Right ventricle myocardium superior (tissue), 1 donor: ENCODE results near the gene ACOT11. TPM values are rescaled to one million over a fixed set of nuclear protein-coding genes. Genes with fewer than 3 reads are reported as not detected.

Experiments
- ATAC-seq: fragments of 200-7000 bp; cut with Tn5 transposase; one replicate; pipeline ENCODE4 v1.9.1; 2020; ENCODE audit warnings: mild to moderate bottlenecking; ENCODE audit not compliant: poor library complexity
- DNase-seq: peaks from one replicate; pipeline ENCODE4 v3.0.0-alpha.2; 2020
- intact Hi-C: fragments of 100-400 bp; cut with DNase I; formaldehyde crosslinking; loops from one replicate; pipeline ENCODE4 v1.11.2; 2022
- total RNA-seq: library from RNA; stranded (reverse); fragmentation: NEBNext Ultra II Directional; extraction: Animal tissue kit (Norgen Biotek cat#: 25700); gene quantifications from one replicate; pipeline ENCODE4 v1.2.1, GENCODE V29; 2021
- donor health status: DM: no; HTN: yes; CAD: no; lungs with severe emphysema.

ACOT11 gene
- total RNA-seq, 1 donor from 2014 or later: 38.5 TPM

DNA sequence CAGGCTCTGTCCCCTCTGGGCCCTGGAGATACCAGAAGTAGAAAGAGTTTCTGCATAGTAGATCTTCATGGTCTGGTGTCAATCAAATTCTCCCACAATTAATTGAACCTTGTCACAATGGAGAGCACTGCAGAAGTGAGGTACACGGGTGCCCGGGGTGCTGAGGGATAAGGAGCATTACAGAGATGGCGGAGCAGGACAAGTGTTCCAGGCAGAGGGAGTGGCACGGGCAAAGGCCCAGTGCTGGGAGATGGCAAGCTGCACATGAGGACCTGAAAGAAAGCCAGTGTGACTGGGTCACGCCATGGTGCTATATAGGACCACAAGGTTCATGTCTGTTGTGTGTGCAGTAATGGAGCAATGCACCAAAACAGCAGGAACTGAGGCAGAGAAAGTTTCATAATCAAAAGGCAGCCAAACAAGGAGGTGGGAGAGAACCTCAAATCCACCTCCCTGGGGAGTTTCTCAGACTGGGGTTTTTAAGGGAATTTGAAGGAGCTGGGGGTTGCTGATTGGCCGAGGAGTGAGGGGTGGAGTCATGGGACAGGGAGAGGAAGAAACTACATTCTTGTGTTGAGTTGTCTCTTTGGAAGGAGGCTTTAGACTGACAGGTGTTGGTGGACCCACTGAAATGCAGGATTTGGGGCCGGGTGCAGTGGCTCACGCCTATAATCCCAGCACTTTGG lies 27.7 kb downstream of the ACOT11 start:
- intact Hi-C loops: no loop called here
- ATAC-seq (no peak), DNase-seq (no peak)

DNA sequence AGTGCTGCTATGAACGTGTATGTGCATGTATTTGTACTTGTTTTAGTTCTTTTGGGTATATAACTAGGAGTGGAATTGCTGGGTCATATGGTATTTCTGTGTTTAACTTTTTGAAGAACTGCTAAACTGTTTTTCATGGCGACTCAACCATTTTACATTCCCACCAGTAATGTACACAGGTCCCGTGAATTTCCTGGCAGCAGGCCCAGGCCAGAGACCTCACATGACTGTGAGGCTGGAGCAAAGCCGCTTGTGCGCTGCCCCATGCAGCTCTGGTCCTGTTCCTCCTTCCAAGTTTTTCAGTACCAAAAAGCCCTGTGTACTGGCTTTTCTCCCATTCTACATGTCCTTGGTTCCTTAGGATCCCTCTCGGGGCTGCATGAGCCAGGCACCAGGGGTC lies 29.6 kb downstream of the ACOT11 start:
- intact Hi-C loops: no loop called here
- DNase-seq: peak; percentile 92
- ATAC-seq: peak; percentile 51

GRCh38 chr1:54579337-54579781 lies 31.3 kb downstream of the ACOT11 start:
- DNase-seq: no peak
- intact Hi-C loops: no loop called here
- no peak for ATAC-seq

DNA sequence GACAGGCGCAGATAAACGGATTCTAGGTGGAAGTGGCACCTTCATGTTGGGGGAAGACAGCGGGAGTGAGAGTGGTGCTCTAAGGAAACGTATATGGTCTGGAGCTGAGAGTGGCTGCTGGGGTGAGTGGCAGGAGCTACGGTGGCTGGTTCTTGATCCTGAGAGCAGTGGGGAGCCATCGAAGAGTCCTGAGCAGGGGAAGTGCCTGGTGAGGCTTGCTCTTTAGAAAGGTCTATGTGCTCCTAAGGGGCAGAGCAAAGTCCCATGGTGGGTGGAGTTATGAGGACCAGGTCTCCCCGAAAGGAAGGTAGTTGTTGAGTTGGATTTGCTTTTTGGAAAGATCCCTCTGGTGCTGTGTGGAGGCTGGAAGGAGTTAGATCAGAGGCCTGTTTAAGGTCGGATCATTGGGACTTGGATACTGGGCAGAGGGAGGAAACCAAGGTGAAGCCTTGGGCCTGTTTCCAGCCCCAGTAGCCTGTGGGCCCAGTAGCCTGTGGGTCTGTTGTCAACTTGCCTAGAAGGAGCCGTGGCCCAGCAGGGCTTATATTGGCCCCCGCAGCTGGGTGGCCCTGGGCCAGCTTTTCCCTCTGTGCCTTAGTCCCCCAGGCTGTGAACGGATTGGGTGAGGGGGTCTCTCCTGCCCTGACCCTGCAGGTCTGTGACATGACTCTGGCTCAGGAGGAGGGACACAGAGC lies 33.0 kb downstream of the ACOT11 start:
- DNase-seq (no peak), ATAC-seq (no peak)
- intact Hi-C loops: loop anchor here (5.0 kb wide), 1 partner anchor 34 kb away; the partner anchor contains the start of gene ACOT11

- intact Hi-C loops: loop anchor here (5.0 kb wide), 1 partner anchor 34 kb away; the partner anchor contains the start of gene ACOT11
- ATAC-seq (peak; percentile 78), DNase-seq (peak; percentile 94)
These were observed 33.6 kb downstream of the ACOT11 start for GRCh38 chr1:54581621-54582035.

GRCh38 chr1:54582566-54583306 lies 34.7 kb downstream of the ACOT11 start:
- intact Hi-C loops: loop anchor here (5.0 kb wide), 1 partner anchor 35 kb away; the partner anchor contains the start of gene ACOT11
- DNase-seq (no peak), ATAC-seq (no peak)

- no peak for ATAC-seq
- intact Hi-C loops: loop anchor here (5.0 kb wide), 1 partner anchor 36 kb away; the partner anchor contains the start of gene ACOT11
- no peak for DNase-seq
These were observed 35.3 kb downstream of the ACOT11 start for GRCh38 chr1:54583307-54583686.

DNA sequence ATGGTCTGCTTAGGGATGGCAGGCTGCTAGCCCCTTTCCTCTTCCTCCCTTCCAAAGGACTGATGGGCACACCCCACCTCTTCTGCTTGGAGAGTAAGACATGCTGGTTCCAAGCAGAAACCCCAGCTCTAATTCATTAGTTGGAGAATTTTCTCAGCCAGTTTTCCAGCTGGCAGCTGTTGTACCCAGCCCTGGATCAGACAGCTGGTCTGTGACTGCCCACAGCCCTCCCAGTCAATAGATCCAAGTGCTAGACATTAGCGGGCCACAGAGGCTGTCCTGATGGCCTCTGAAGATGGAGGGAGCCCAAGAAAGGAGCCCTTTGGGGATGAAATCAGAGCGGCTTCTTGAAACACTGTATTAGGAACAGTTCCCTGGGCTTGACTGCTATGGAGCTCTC lies 35.8 kb downstream of the ACOT11 start:
- DNase-seq: no peak
- ATAC-seq: no peak
- intact Hi-C loops: loop anchor here (5.0 kb wide), 1 partner anchor 37 kb away; the partner anchor contains the start of gene ACOT11

DNA sequence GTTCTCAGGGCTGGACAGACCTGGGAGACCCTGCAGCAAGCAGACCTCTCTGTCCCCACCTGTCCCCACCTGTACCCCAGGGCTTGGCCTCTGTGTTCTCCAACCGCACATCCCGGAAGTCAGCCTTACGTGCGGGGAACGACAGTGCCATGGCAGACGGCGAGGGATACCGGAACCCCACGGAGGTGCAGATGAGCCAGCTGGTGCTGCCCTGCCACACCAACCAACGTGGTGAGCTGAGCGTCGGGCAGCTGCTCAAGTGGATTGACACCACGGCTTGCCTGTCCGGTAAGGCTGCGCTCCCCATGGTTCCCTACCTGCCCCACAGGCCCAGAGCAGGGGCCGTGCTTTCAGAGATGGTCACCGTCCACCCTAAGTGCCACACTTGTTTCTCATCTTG lies 36.5 kb downstream of the ACOT11 start:
- ATAC-seq (no peak), DNase-seq (no peak)
- intact Hi-C loops: loop anchor here (5.0 kb wide), 1 partner anchor 37 kb away; the partner anchor contains the start of gene ACOT11

DNA sequence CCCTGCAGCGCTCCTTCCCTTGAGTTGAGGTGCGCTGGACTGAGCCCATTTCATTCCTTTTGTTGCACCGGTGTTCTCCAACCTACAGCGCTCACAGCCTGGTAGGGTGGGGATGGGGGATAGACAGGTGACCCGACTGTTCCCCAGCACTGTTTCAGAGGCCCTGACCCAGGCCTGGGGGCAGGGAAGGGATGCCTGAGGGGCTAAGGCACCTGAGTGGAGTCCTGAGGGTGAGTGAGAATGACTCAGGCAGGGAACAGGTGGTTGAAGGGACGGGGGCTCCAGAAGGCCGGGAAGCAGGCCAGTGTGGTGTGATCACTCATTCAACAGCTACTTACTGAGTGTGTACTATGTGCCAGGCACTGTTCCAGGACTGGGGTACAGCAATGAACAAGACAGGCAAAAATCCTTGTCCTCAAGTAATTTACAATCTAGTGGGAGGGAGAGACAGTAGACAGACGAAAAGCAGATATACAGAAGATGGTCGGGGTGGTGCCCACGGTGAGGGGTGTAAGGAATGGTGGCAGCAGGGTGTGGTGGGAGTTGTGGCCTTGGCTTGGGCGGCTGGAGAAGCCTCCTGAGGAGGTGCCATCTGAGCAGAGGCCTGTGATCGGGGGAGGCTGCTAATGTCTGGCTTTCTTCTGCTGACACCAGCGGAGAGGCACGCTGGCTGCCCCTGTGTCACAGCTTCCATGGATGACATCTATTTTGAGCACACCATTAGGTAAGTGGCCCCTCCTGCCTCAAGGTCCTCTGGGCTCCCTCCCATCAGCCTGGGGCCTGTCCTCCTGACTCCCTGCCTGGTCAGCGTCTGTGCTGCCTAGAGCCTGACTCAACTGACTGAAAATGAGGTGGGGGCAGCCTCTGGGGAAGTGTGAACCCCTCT lies 37.4 kb downstream of the ACOT11 start:
- intact Hi-C loops: no loop called here
- ATAC-seq (peak; percentile 71), DNase-seq (peak; percentile 78)

DNA sequence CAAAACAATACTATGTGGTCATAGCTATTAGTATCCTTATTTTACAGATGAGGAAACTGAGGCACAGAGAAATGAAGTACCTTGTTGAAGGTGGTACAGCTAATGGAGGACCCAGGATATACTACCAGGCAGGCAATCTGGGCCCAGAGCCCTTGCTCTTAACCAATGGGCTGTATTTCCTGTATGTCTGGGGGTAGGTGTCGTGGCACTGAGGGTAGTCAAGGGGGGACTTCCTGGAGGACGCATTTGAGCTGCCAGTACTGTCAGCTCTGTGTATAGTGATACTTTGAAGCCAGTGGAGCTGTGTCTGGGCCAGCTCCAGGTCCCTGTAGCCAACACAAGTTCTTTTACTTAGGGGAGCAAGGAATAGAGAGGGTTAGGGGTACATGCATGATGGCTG lies 40.3 kb downstream of the ACOT11 start:
- ATAC-seq (no peak), DNase-seq (no peak)
- intact Hi-C loops: no loop called here

- intact Hi-C loops: no loop called here
- DNase-seq: no peak
These were observed 43.2 kb downstream of the ACOT11 start for GRCh38 chr1:54591127-54591756.

GRCh38 chr1:54593571-54594160 lies 45.6 kb downstream of the ACOT11 start:
- DNase-seq (no peak), ATAC-seq (no peak)
- intact Hi-C loops: no loop called here

More at GRCh38 chr1:54591127-54591756, 43.2 kb downstream of the ACOT11 start:
- ATAC-seq: no peak

- intact Hi-C loops: no loop called here
- ATAC-seq (no peak), DNase-seq (no peak)
These were observed 46.4 kb downstream of the ACOT11 start for GRCh38 chr1:54594463-54594862.

GRCh38 chr1:54595956-54596498 lies 48.0 kb downstream of the ACOT11 start:
- intact Hi-C loops: no loop called here
- ATAC-seq: peak; percentile 44
- no peak for DNase-seq

GRCh38 chr1:54596756-54597155 lies 48.7 kb downstream of the ACOT11 start:
- ATAC-seq: no peak
- no peak for DNase-seq
- intact Hi-C loops: no loop called here

DNA sequence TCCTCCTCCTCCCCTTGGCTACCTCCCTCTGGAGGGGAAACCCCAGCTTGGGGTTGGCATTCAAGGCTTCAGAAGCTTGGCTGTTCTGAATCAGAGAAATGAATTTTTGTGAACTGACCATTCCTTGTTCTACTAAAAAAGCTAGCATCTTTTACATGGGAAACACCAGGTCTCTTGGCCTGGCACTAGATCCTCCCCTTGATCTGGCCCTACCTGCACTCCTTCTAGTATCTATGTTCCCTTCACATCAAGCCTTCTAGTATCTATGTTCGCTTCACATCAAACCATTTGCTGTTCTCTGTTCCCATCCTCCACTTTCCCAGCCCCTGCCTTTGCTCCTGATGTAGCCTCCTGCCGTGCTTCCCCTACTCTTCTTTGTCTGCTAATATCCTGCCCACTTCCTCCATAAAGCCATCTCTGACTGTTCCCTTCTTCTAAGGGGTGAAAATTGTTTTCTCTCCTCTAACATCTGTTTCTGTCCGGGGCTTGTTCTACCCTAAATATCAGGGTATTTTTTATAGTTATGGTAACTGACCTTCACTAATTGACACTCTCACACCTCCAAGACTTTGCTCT lies 49.5 kb downstream of the ACOT11 start:
- ATAC-seq: no peak
- intact Hi-C loops: no loop called here

More for the DNA sequence above, 49.5 kb downstream of the ACOT11 start:
- no peak for DNase-seq
